OCI-LY1 (cell line): ENCODE measurements around the gene OLFM2.

Experiments
- H2AFZ ChIP-seq: fragments of 200-600 bp; sonication (generic), shearing (Covaris generic); 2 replicates; pipeline ENCODE4 v1.6.0; 2014; ENCODE audit warnings: antibody characterized with exemption, mild to moderate bottlenecking, low read length
- H3F3A ChIP-seq: fragments of 200-600 bp; sonication (generic), shearing (Covaris generic); 2 replicates; pipeline ENCODE4 v1.6.0; 2014; ENCODE audit warnings: mild to moderate bottlenecking, antibody characterized with exemption, low read length, moderate library complexity; ENCODE audit not compliant: insufficient read depth
- H3K27ac ChIP-seq: fragments of 200-600 bp; sonication (generic); 2 replicates; pipeline ENCODE4 v1.5.1; 2014; ENCODE audit warnings: low read length, mixed run types, mild to moderate bottlenecking, low read depth; ENCODE audit not compliant: poor library complexity, severe bottlenecking
- H3K27me3 ChIP-seq: fragments of 200-600 bp; sonication (generic); 2 replicates; pipeline ENCODE4 v1.6.0; 2014; ENCODE audit warnings: antibody characterized with exemption, mild to moderate bottlenecking, low read length, moderate library complexity; ENCODE audit not compliant: insufficient read depth
- H3K36me3 ChIP-seq: fragments of 200-600 bp; sonication (generic); 2 replicates; pipeline ENCODE4 v1.6.1; 2014; ENCODE audit warnings: mild to moderate bottlenecking, antibody characterized with exemption, low read length, moderate library complexity, mixed read lengths; ENCODE audit not compliant: insufficient read depth
- H3K4me1 ChIP-seq: fragments of 200-600 bp; sonication (generic); 2 replicates; pipeline ENCODE4 v1.5.1; 2014; ENCODE audit warnings: mild to moderate bottlenecking, low read length, moderate library complexity; ENCODE audit not compliant: insufficient read depth, severe bottlenecking
- H3K4me2 ChIP-seq: fragments of 200-600 bp; sonication (generic), shearing (Covaris generic); 2 replicates; pipeline ENCODE4 v1.6.1; 2014; ENCODE audit warnings: low read length
- H3K4me3 ChIP-seq: fragments of 200-600 bp; sonication (generic); 2 replicates; pipeline ENCODE4 v1.5.1; 2014; ENCODE audit warnings: low read length, low read depth, mild to moderate bottlenecking, mixed read lengths; ENCODE audit not compliant: poor library complexity, severe bottlenecking
- H3K79me2 ChIP-seq: fragments of 200-600 bp; shearing (Covaris generic); 2 replicates; pipeline ENCODE4 v1.6.1; 2016; ENCODE audit warnings: mixed run types, low read length, mixed read lengths; ENCODE audit not compliant: insufficient read depth
- H3K9ac ChIP-seq: fragments of 200-600 bp; sonication (generic), shearing (Covaris generic); 2 replicates; pipeline ENCODE4 v1.6.1; 2014; ENCODE audit warnings: mild to moderate bottlenecking, low read length, mixed read lengths
- H3K9me2 ChIP-seq: fragments of 200-600 bp; sonication (generic), shearing (Covaris generic); 2 replicates; pipeline ENCODE4 v1.6.1; 2014; ENCODE audit warnings: low read depth, mild to moderate bottlenecking, low read length, mixed read lengths
- H3K9me3 ChIP-seq: fragments of 200-600 bp; shearing (Covaris generic); 2 replicates; pipeline ENCODE4 v1.6.1; 2014; ENCODE audit warnings: low read length, mixed read lengths
- H4K20me1 ChIP-seq: fragments of 200-600 bp; sonication (generic), shearing (Covaris generic); 2 replicates; pipeline ENCODE4 v1.6.0; 2016; ENCODE audit warnings: mild to moderate bottlenecking, low read length; ENCODE audit not compliant: insufficient read depth
- CTCF ChIP-seq: fragments of 200-600 bp; sonication (generic), shearing (Covaris generic); IDR thresholded peaks from 2 replicates; pipeline ENCODE4 v1.5.1; 2017; ENCODE audit warnings: mild to moderate bottlenecking, antibody characterized with exemption, low read length, moderate library complexity, mixed read lengths
- EZH2 ChIP-seq: fragments of 200-600 bp; sonication (generic), shearing (Covaris generic); IDR thresholded peaks from 2 replicates; pipeline ENCODE4 v1.8.0; 2017; ENCODE audit warnings: borderline replicate concordance, mixed run types, mild to moderate bottlenecking, antibody characterized with exemption, low read length, moderate library complexity, mixed read lengths

The OLFM2 gene

GRCh38 chr19:9834307-9834725 is 102.0 kb downstream of the OLFM2 start:
- H3K79me2 ChIP-seq = peaks cover 11% of the 10 kb centered on the region
- peak overlapping the region; percentile 69 for H3K4me2 ChIP-seq
- H3K27ac ChIP-seq = no peak overlapping the region
- TF ChIP-seq EZH2 (no peak), CTCF (no peak)
- no peak overlapping the region for H2AFZ ChIP-seq
- H3K27me3 ChIP-seq = no peaks in the 10 kb centered on the region
- peak overlapping the region; percentile 91 for H3K4me3 ChIP-seq
- H3K4me1 ChIP-seq = peaks cover 13% of the 10 kb centered on the region
- H3F3A ChIP-seq = no peaks in the 10 kb centered on the region
- no peaks in the 10 kb centered on the region for H4K20me1 ChIP-seq
- H3K9ac ChIP-seq = no peak overlapping the region; the same call in 1 of the 2 replicates
- no peaks in the 10 kb centered on the region for H3K9me2 ChIP-seq
- H3K9me3 ChIP-seq = no peaks in the 10 kb centered on the region
- H3K36me3 ChIP-seq = peaks cover 20% of the 10 kb centered on the region

- H2AFZ ChIP-seq = no peak overlapping the region
- no peak overlapping the region for H3K27ac ChIP-seq
- H3K27me3 ChIP-seq = no peaks in the 10 kb centered on the region
- H3K4me3 ChIP-seq = peak overlapping the region; percentile 98
- peak overlapping the region; percentile 97 for H3K4me2 ChIP-seq
- TF ChIP-seq CTCF (no peak), EZH2 (no peak)
- H3K4me1 ChIP-seq = peaks cover 20% of the 10 kb centered on the region
- H3K9ac ChIP-seq = peak overlapping the region; percentile 93
- H3K36me3 ChIP-seq = peaks cover 15% of the 10 kb centered on the region
- no peaks in the 10 kb centered on the region for H3F3A ChIP-seq
- no peaks in the 10 kb centered on the region for H4K20me1 ChIP-seq
- no peaks in the 10 kb centered on the region for H3K9me3 ChIP-seq
- peaks cover 26% of the 10 kb centered on the region for H3K79me2 ChIP-seq
- no peaks in the 10 kb centered on the region for H3K9me2 ChIP-seq
Measured at GRCh38 chr19:9828551-9829063, 107.7 kb downstream of the OLFM2 start.

GRCh38 chr19:9827289-9828238 is 108.8 kb downstream of the OLFM2 start, which contains the start of gene UBL5:
Gene UBL5 (plus strand): TSS chr19:9827918. CDS start chr19:9828338, 420 bp downstream.
- H3K27ac ChIP-seq = peak within 1 kb of the TSS; percentile 64
- peak within 1 kb of the TSS; percentile 93 for H3K9ac ChIP-seq
- no peaks in the 10 kb centered on the region for H3K9me3 ChIP-seq
- H3F3A ChIP-seq = no peaks in the 10 kb centered on the region
- H3K4me1 ChIP-seq = peaks cover 20% of the 10 kb centered on the region
- TF ChIP-seq EZH2 (no peak), CTCF (no peak)
- peaks cover 15% of the 10 kb centered on the region for H3K36me3 ChIP-seq
- H3K4me2 ChIP-seq = peak within 1 kb of the TSS; percentile 97
- H4K20me1 ChIP-seq = no peaks in the 10 kb centered on the region
- H2AFZ ChIP-seq = no peak within 1 kb of the TSS
- H3K27me3 ChIP-seq = no peaks in the 10 kb centered on the region
- peak within 1 kb of the TSS; percentile 98 for H3K4me3 ChIP-seq
- H3K79me2 ChIP-seq = peaks cover 26% of the 10 kb centered on the region
- no peaks in the 10 kb centered on the region for H3K9me2 ChIP-seq
